ENCODE measurements around the gene FLNB. TPM values are rescaled to one million over a fixed set of nuclear protein-coding genes. Genes with fewer than 3 reads are reported as not detected.

The FLNB gene, protein sequence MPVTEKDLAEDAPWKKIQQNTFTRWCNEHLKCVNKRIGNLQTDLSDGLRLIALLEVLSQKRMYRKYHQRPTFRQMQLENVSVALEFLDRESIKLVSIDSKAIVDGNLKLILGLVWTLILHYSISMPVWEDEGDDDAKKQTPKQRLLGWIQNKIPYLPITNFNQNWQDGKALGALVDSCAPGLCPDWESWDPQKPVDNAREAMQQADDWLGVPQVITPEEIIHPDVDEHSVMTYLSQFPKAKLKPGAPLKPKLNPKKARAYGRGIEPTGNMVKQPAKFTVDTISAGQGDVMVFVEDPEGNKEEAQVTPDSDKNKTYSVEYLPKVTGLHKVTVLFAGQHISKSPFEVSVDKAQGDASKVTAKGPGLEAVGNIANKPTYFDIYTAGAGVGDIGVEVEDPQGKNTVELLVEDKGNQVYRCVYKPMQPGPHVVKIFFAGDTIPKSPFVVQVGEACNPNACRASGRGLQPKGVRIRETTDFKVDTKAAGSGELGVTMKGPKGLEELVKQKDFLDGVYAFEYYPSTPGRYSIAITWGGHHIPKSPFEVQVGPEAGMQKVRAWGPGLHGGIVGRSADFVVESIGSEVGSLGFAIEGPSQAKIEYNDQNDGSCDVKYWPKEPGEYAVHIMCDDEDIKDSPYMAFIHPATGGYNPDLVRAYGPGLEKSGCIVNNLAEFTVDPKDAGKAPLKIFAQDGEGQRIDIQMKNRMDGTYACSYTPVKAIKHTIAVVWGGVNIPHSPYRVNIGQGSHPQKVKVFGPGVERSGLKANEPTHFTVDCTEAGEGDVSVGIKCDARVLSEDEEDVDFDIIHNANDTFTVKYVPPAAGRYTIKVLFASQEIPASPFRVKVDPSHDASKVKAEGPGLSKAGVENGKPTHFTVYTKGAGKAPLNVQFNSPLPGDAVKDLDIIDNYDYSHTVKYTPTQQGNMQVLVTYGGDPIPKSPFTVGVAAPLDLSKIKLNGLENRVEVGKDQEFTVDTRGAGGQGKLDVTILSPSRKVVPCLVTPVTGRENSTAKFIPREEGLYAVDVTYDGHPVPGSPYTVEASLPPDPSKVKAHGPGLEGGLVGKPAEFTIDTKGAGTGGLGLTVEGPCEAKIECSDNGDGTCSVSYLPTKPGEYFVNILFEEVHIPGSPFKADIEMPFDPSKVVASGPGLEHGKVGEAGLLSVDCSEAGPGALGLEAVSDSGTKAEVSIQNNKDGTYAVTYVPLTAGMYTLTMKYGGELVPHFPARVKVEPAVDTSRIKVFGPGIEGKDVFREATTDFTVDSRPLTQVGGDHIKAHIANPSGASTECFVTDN (N-terminal part only)
- 10 to 100 TPM; 26.3 to 28.4 TPM for total RNA-seq

DNA sequence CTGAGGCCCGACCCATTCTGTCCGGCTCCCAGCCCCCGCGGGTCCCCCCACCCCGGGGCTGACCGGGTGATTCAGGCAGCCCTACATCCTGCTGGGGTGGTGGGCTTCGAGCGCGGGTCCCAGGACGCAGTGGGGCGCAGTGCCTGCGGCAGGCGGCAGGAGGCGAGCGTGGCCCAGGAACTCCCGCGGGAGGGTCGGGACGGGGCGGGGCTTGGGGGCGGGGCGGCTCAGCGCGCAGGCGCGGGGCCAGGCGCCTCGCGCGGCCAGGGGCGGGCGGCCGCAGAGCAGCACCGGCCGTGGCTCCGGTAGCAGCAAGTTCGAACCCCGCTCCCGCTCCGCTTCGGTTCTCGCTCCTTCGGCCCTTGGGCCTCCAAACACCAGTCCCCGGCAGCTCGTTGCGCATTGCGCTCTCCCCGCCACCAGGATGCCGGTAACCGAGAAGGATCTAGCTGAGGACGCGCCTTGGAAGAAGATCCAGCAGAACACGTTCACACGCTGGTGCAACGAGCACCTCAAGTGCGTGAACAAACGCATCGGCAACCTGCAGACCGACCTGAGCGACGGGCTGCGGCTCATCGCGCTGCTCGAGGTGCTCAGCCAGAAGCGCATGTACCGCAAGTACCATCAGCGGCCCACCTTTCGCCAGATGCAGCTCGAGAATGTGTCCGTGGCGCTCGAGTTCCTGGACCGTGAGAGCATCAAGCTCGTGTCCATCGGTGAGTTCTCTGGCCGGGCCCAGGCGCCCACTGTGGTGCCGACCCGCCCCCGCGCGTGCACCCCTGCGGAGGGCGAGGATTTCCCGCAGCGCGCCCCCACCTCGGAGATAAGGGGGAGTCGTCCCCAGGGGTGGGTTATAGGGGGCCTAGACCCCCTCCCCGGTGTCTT, at the start of gene FLNB:
Gene FLNB (plus strand): TSS at position 282 of the 885 bp plus-strand sequence. CDS start 143 bp downstream, at position 425.
- peak within 1 kb of the TSS; percentile 87 for H3K27ac Mint-ChIP-seq
- H3K36me3 Mint-ChIP-seq (ENCODE audit: low read depth) = no peaks in the 10 kb centered on the region
- H3K4me3 Mint-ChIP-seq = peak within 1 kb of the TSS; percentile 91
- intact Hi-C loops (cut with micrococcal nuclease) = loop anchor here (5.0 kb wide), 1 partner anchor 159 kb away; no protein-coding TSS in a partner anchor
- ChIA-PET CTCF (interaction anchor here (0.6 to 3.5 kb wide), 39 partner anchors 9 to 1028 kb away, joined by 3 to 37 read pairs (median 4); no protein-coding TSS in a partner anchor), POLR2A (interaction anchor here (0.6 to 2.3 kb wide), 9 partner anchors 10 to 207 kb away, joined by 3 to 8 read pairs (median 3); no protein-coding TSS in a partner anchor)
- peak; percentile 88 for ATAC-seq
- peaks cover 31% of the 10 kb centered on the region for H3K4me1 Mint-ChIP-seq (ENCODE audit: low read depth)
- no peaks in the 10 kb centered on the region for H3K27me3 Mint-ChIP-seq
- DNase-seq = peak; percentile 78
- TF ChIP-seq, protein P1, sequence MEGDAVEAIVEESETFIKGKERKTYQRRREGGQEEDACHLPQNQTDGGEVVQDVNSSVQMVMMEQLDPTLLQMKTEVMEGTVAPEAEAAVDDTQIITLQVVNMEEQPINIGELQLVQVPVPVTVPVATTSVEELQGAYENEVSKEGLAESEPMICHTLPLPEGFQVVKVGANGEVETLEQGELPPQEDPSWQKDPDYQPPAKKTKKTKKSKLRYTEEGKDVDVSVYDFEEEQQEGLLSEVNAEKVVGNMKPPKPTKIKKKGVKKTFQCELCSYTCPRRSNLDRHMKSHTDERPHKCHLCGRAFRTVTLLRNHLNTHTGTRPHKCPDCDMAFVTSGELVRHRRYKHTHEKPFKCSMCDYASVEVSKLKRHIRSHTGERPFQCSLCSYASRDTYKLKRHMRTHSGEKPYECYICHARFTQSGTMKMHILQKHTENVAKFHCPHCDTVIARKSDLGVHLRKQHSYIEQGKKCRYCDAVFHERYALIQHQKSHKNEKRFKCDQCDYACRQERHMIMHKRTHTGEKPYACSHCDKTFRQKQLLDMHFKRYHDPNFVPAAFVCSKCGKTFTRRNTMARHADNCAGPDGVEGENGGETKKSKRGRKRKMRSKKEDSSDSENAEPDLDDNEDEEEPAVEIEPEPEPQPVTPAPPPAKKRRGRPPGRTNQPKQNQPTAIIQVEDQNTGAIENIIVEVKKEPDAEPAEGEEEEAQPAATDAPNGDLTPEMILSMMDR (IDR thresholded peaks at IDR 0.05) = peak; percentile 77
- no peaks in the 10 kb centered on the region for H3K9me3 Mint-ChIP-seq

DNA sequence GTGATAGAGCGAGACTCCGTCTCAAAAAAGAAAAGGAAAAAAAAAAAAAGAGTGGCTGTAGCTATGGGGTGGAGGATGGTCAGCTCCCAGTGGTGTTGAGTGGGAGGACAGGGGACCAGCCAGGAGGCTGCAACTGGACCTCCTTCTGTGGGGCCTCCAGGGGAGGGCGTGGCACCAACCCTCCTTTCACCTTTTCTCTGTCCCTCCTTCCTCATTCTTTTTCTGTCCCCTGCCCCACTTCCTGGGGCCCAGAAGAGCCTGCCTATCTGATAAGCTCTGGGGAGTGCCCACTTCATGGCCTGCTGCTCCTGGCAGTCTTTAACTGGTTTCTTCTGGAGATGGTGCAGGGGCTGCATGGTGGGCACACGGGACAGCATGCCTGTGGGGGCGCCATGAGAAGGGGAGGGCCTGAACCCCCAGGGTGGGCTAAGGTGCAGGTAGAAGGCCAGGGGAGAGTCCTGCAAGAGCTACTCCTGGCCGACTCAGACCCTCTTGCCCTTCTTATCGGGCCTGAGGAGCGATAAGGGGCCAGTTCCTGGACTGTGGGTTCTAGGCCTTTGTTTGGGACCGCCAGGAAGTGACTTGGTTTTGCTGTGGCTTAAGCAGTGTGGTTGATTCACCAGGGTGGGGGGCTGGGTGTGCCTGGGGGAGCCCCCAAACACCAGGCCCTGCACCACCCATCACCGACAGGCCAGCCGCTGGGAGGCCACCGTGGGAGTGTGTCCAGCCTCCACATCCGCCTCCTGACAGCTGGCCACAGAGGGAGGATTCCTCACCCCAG, 49.4 kb upstream of the FLNB start:
- H3K4me1 Mint-ChIP-seq (ENCODE audit: low read depth) = peaks cover 3% of the 10 kb centered on the region
- H3K9me3 Mint-ChIP-seq = no peaks in the 10 kb centered on the region
- CTCF ChIA-PET = interaction anchor here (0.9 kb wide), 1 partner anchor 49 kb away, joined by 3 read pairs; no protein-coding TSS in a partner anchor
- no peak overlapping the region for H3K4me3 Mint-ChIP-seq
- no peaks in the 10 kb centered on the region for H3K27me3 Mint-ChIP-seq
- intact Hi-C loops (cut with micrococcal nuclease) = no loop called here
- TF ChIP-seq, protein P1 (IDR thresholded peaks at IDR 0.05) = no peak
- DNase-seq = no peak
- no peak for ATAC-seq
- POLR2A ChIA-PET = no interaction called here
- H3K36me3 Mint-ChIP-seq (ENCODE audit: low read depth) = no peaks in the 10 kb centered on the region
- H3K27ac Mint-ChIP-seq = no peak overlapping the region

DNA sequence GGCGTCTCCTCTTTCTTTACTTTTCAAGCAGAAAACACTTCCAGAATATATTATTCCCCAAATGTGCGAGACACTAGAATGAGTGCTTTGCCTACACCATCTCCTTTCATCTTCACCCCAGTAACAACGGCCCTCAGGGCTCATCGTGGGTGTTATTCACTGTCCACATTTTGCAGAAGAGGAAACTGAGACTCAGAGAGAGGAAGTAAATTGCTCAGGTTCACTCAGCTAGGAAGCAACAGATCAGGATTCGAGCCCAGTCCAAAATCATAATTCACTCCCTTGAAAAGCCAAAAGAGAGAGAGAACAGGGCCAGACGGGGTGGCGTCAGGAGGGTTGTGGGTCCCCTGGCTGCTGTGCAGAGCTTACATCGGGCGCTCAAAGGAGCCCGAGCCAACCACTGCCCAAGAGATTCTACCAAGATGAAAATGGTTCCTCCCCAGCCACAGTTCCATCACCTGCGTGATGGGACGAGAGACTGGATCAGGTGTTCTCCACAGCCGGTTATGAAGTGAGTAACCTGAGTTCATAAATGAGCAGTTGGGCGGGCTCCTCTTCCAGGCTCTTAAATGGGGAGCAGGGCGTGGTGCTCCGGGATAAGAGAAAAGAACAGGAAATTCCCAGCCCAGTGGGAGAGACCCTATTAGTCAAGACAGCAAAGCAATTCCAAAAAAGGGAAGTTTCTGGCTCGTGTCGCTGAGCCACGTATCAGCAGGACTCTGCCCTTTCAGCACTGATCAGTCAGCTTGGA, 48.6 kb upstream of the FLNB start:
- TF ChIP-seq, protein P1 (IDR thresholded peaks at IDR 0.05) = no peak
- CTCF ChIA-PET = interaction anchor here (0.9 kb wide), 1 partner anchor 48 kb away, joined by 3 read pairs; no protein-coding TSS in a partner anchor
- no peak overlapping the region for H3K4me3 Mint-ChIP-seq
- H3K27me3 Mint-ChIP-seq = no peaks in the 10 kb centered on the region
- ATAC-seq (no peak), DNase-seq (no peak)
- POLR2A ChIA-PET = interaction anchor here (0.6 kb wide), 1 partner anchor 60 kb away, joined by 3 read pairs; no protein-coding TSS in a partner anchor
- intact Hi-C loops (cut with micrococcal nuclease) = no loop called here
- no peaks in the 10 kb centered on the region for H3K9me3 Mint-ChIP-seq
- H3K36me3 Mint-ChIP-seq (ENCODE audit: low read depth) = no peaks in the 10 kb centered on the region
- peaks cover 3% of the 10 kb centered on the region for H3K4me1 Mint-ChIP-seq (ENCODE audit: low read depth)
- H3K27ac Mint-ChIP-seq = no peak overlapping the region
